H1 (cell line): ENCODE measurements around the gene TNRC6B. TPM values are rescaled to one million over a fixed set of nuclear protein-coding genes. Genes with fewer than 3 reads are reported as not detected.

Experiments used
- CTCF ChIA-PET: fragments of 300-600 bp; sonication (Branson Sonifier 250); formaldehyde crosslinking; loops from one replicate; lab custom pipeline; 2021; ENCODE audit not compliant: partially characterized antibody; lab: Charles Lee
- POLR2A ChIA-PET: fragments of 300-600 bp; sonication (Branson Sonifier 250); formaldehyde crosslinking; loops from one replicate; lab custom pipeline; 2021; ENCODE audit warnings: inconsistent platforms; ENCODE audit not compliant: partially characterized antibody; lab: Charles Lee
- DNase-seq, 2 experiments: peaks; one replicate each; pipeline versions ENCODE4 v3.0.0 to v3.0.0-alpha.2; 2010 to 2022; ENCODE audit warnings: low spot score in 2 of 2, low read depth in 1 of 2, mixed read lengths in 1 of 2
- FAIRE-seq: peaks from 2 replicates; lab custom pipeline; 2011; peaks lifted over from hg19 to GRCh38; lab: Jason Lieb, UNC
- H2AFZ ChIP-seq: 2 replicates; pipeline ENCODE4 v1.8.1; 2012; ENCODE audit warnings: low read length, inconsistent platforms
- H2AK5ac ChIP-seq: 2 replicates; pipeline ENCODE4 v1.6.1; 2013; ENCODE audit warnings: low read depth, low read length
- H2BK120ac ChIP-seq: replicated peaks from 2 replicates; pipeline ENCODE3; 2013; ENCODE audit warnings: low read depth, low read length, inconsistent platforms
- H2BK12ac ChIP-seq: 2 replicates; pipeline ENCODE4 v1.6.1; 2013; ENCODE audit warnings: low read depth, low read length
- H2BK15ac ChIP-seq: 2 replicates; pipeline ENCODE4 v1.6.1; 2013; ENCODE audit warnings: low read length
- H2BK20ac ChIP-seq: 2 replicates; pipeline ENCODE4 v1.6.1; 2013; ENCODE audit warnings: low read length
- H2BK5ac ChIP-seq: 2 replicates; pipeline ENCODE4 v1.6.1; 2013; ENCODE audit warnings: low read depth, low read length
- H3K14ac ChIP-seq: 2 replicates; pipeline ENCODE4 v1.6.1; 2013; ENCODE audit warnings: inconsistent platforms; ENCODE audit not compliant: insufficient read length
- H3K18ac ChIP-seq: 2 replicates; pipeline ENCODE4 v1.6.1; 2013; ENCODE audit warnings: low read length; ENCODE audit errors: extremely low read depth
- H3K23ac ChIP-seq: 2 replicates; pipeline ENCODE4 v1.6.1; 2013; ENCODE audit warnings: inconsistent platforms; ENCODE audit not compliant: insufficient read length
- H3K23me2 ChIP-seq: 2 replicates; pipeline ENCODE4 v1.6.1; 2013; ENCODE audit warnings: low read depth, low read length
- H3K27ac ChIP-seq: 2 replicates; pipeline ENCODE4 v1.6.1; 2011; ENCODE audit warnings: low read depth, low read length, inconsistent platforms
- H3K27me3 ChIP-seq, 4 experiments: replicated peaks in 1 of 4; 1 replicate in 1 of 4; 2 replicates in 3 of 4; pipeline versions ENCODE4 v1.6.1 to v1.8.1; 2011 to 2013; ENCODE audit warnings: low read length in 3 of 4, mild to moderate bottlenecking in 3 of 4, inconsistent platforms in 2 of 4, mixed read lengths in 2 of 4, moderate library complexity in 1 of 4; ENCODE audit not compliant: control insufficient read depth in 3 of 4, insufficient read depth in 3 of 4; ENCODE audit errors: extremely low read depth in 1 of 4
- H3K36me3 ChIP-seq, 4 experiments: 2 replicates each; pipeline versions ENCODE4 v1.6.1 to v1.8.1; 2011 to 2013; ENCODE audit warnings: mild to moderate bottlenecking in 4 of 4, low read length in 3 of 4, moderate library complexity in 2 of 4, control low read depth in 1 of 4, inconsistent platforms in 1 of 4; ENCODE audit not compliant: insufficient read depth in 4 of 4, control insufficient read depth in 2 of 4
- H3K4ac ChIP-seq: replicated peaks from 2 replicates; pipeline ENCODE3; 2013; ENCODE audit warnings: low read length, low read depth, mixed read lengths, inconsistent platforms; ENCODE audit not compliant: insufficient read length
- H3K4me1 ChIP-seq, 4 experiments: replicated peaks in 1 of 4; 1 replicate in 1 of 4; 2 replicates in 3 of 4; pipeline versions ENCODE4 v1.6.1 to v1.8.1; 2011 to 2013; ENCODE audit warnings: low read length in 3 of 4, inconsistent platforms in 2 of 4, mixed read lengths in 1 of 4; ENCODE audit not compliant: insufficient read depth in 4 of 4, control insufficient read depth in 3 of 4
- H3K4me2 ChIP-seq, 2 experiments: 2 replicates each; pipeline versions ENCODE4 v1.6.1 to v1.8.1; 2011 to 2013; ENCODE audit warnings: low read depth in 2 of 2, low read length in 2 of 2, control low read depth in 1 of 2, inconsistent platforms in 1 of 2, mild to moderate bottlenecking in 1 of 2; ENCODE audit not compliant: insufficient read depth in 1 of 2
- H3K4me3 ChIP-seq, 4 experiments: fragments of 200-600, 300-600 bp in 1 of 4; sonication (generic), shearing (Covaris generic), sonication (Bioruptor Twin) in 1 of 4; 2 replicates each; pipeline versions ENCODE4 v1.5.1 to v1.8.1; 2011 to 2016; ENCODE audit warnings: low read length in 4 of 4, low read depth in 3 of 4, control low read depth in 2 of 4, inconsistent platforms in 2 of 4, mild to moderate bottlenecking in 2 of 4, mixed read lengths in 1 of 4, moderate library complexity in 1 of 4; ENCODE audit not compliant: insufficient read depth in 2 of 4; ENCODE audit errors: extremely low read depth in 1 of 4
- H3K56ac ChIP-seq: replicated peaks from 2 replicates; pipeline ENCODE3; 2013; ENCODE audit warnings: low read depth, mild to moderate bottlenecking, mixed read lengths, low read length, inconsistent platforms; ENCODE audit not compliant: insufficient read length
- H3K79me1 ChIP-seq: 2 replicates; pipeline ENCODE4 v1.6.1; 2013; ENCODE audit warnings: low read depth, low read length, control low read depth
- H3K79me2 ChIP-seq, 2 experiments: 2 replicates each; pipeline versions ENCODE4 v1.6.1 to v1.8.1; 2012 to 2013; ENCODE audit warnings: low read length in 2 of 2, mild to moderate bottlenecking in 2 of 2, inconsistent platforms in 1 of 2; ENCODE audit not compliant: insufficient read depth in 2 of 2, control insufficient read depth in 1 of 2
- H3K9ac ChIP-seq, 4 experiments: replicated peaks in 1 of 4; 1 replicate in 1 of 4; 2 replicates in 3 of 4; pipeline versions ENCODE4 v1.6.1 to v1.8.1; 2011 to 2013; ENCODE audit warnings: low read depth in 3 of 4, low read length in 3 of 4, control low read depth in 2 of 4, mild to moderate bottlenecking in 2 of 4, moderate library complexity in 2 of 4, inconsistent platforms in 1 of 4; ENCODE audit errors: extremely low read depth in 1 of 4
- H3K9me3 ChIP-seq, 2 experiments: 2 replicates each; pipeline versions ENCODE4 v1.6.1 to v1.8.1; 2012 to 2013; ENCODE audit warnings: mild to moderate bottlenecking in 2 of 2, moderate library complexity in 2 of 2, control low read depth in 1 of 2, inconsistent platforms in 1 of 2, low read depth in 1 of 2, low read length in 1 of 2, mixed read lengths in 1 of 2; ENCODE audit not compliant: insufficient read depth in 2 of 2
- H4K20me1 ChIP-seq, 2 experiments: replicated peaks in 1 of 2; 2 replicates each; pipeline versions ENCODE3 to v1.8.1; 2011 to 2013; ENCODE audit warnings: inconsistent platforms in 2 of 2, low read length in 2 of 2, mild to moderate bottlenecking in 1 of 2; ENCODE audit not compliant: insufficient read depth in 2 of 2, control insufficient read depth in 1 of 2
- H4K5ac ChIP-seq: 2 replicates; pipeline ENCODE4 v1.6.1; 2013; ENCODE audit warnings: low read length, low read depth, mixed read lengths, inconsistent platforms; ENCODE audit not compliant: insufficient read length
- H4K8ac ChIP-seq: 2 replicates; pipeline ENCODE4 v1.8.0; 2013; ENCODE audit warnings: mild to moderate bottlenecking, moderate library complexity, low read length, inconsistent platforms; ENCODE audit not compliant: insufficient read depth; ENCODE audit errors: extremely low read depth
- H4K91ac ChIP-seq: replicated peaks from 2 replicates; pipeline ENCODE3; 2013; ENCODE audit warnings: low read length, mixed read lengths, inconsistent platforms; ENCODE audit not compliant: insufficient read length
- SIX5 ChIP-seq: IDR thresholded peaks from 2 replicates; pipeline ENCODE4 v1.6.1; 2011; ENCODE audit warnings: mild to moderate bottlenecking, low read depth, low read length
- WGBS, 2 experiments: shearing (Covaris generic) in 1 of 2; methylation state at CpG; one replicate each; pipeline versions ENCODE4 v1.1.6 to v1.1.7; 2013 to 2015; ENCODE audit warnings: low lambda C conversion rate in 2 of 2, mixed read lengths in 2 of 2, inconsistent platforms in 1 of 2, low coverage in 1 of 2, missing lambda C conversion rate in 1 of 2; ENCODE audit not compliant: insufficient replicate concordance in 2 of 2, insufficient coverage in 1 of 2, insufficient read length in 1 of 2; ENCODE audit errors: extremely low coverage in 1 of 2, missing lambda C conversion rate in 1 of 2; 5-methylcytosine and 5-hydroxymethylcytosine counted together
- polyA plus RNA-seq, 7 experiments: library from polyadenylated mRNA; depleted of rRNA in 3 of 7; stranded (reverse) in 5 of 7; unstranded in 2 of 7; fragments of >200 nt in 5 of 7; fragments of 200-250 nt in 2 of 7; gene quantifications; 1 replicate in 5 of 7; 2 replicates in 1 of 7; 4 replicates in 1 of 7; pipeline versions ENCODE4 v1.2.1 to v1.2.3, GENCODE V29; 2011 to 2013; ENCODE audit warnings: missing spikeins in 2 of 7, mixed read lengths in 2 of 7
- total RNA-seq: library from RNA; stranded (reverse); fragmentation: NEBNext Ultra II Directional; extraction: Animal tissue kit (Norgen Biotek cat#: 25700); gene quantifications from 2 replicates; pipeline ENCODE4 v1.2.1, GENCODE V29; 2021

TNRC6B gene
- total and polyA plus RNA-seq, 2 of the 8 experiments (the other 6 are each of a cell fraction or from before 2014, with no cell fraction given) = 12.5 to 48.9 TPM

DNA sequence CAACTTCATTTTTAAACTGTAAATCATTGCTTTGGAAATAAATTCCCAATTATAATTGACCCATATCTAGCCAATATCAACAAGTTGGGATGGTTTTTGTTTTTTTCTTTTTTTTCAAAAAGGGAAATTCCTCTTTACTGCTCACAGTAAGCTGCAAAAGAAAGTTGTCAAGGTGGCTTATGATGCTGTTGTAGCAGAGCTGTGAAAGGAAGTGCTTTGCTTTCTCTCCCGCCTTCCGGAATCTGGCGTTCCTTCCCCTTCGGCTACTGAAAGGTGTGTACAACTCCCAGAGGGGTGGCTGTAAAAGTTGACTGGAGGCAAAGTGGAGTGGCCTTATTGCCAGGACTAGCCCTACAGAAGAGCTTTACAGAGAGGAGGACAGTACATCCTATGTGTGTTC lies 152.4 kb downstream of the TNRC6B start:
- Histone ChIP-seq H3K27me3 (no peaks in the 10 kb centered on the region), H3K56ac (no peak overlapping the region), H4K20me1 (peaks cover 0 to 2% of the 10 kb centered on the region in 2 experiments), H2AFZ (no peak overlapping the region), H2BK20ac (no peak overlapping the region), H3K27ac (no peak overlapping the region), H2AK5ac (no peak overlapping the region), H4K5ac (no peak overlapping the region), H3K4me2 (no peak overlapping the region), H3K79me2 (no peaks in the 10 kb centered on the region), H2BK12ac (no peak overlapping the region), H3K23me2 (no peaks in the 10 kb centered on the region), H2BK5ac (no peak overlapping the region), H3K79me1 (no peaks in the 10 kb centered on the region), H3K14ac (no peak overlapping the region), H3K9ac (no peak overlapping the region), H2BK15ac (no peak overlapping the region), H3K18ac (no peak overlapping the region), H3K4me1 (peaks cover 6 to 32% (median 23%) of the 10 kb centered on the region in 4 experiments), H3K4ac (no peak overlapping the region), H4K91ac (no peak overlapping the region), H2BK120ac (no peak overlapping the region), H4K8ac (no peak overlapping the region), H3K23ac (no peak overlapping the region), H3K36me3 (no peaks in the 10 kb centered on the region; a peak in 4 of 8 replicates), H3K9me3 (no peaks in the 10 kb centered on the region), H3K4me3 (no peak overlapping the region)
- POLR2A ChIA-PET = interaction anchor here (1.2 to 1.7 kb wide), 3 partner anchors 11 to 40 kb away, joined by 4 to 6 read pairs (median 4); partner anchors contain the start of gene SGSM3
- CTCF ChIA-PET = no interaction called here
- FAIRE-seq = no peak
- DNase-seq = no peak
- 96% methylated on average over 4 of the region's 4 CpGs; no CpG with 5 or more reads in 1 of the 2 experiments for WGBS, 2 experiments
- TF ChIP-seq SIX5 = no peak
- TF ChIP-seq, all 59 proteins: peak for 0
